Measurements from ENCODE around the gene LANCL2.

LANCL2 gene

DNA sequence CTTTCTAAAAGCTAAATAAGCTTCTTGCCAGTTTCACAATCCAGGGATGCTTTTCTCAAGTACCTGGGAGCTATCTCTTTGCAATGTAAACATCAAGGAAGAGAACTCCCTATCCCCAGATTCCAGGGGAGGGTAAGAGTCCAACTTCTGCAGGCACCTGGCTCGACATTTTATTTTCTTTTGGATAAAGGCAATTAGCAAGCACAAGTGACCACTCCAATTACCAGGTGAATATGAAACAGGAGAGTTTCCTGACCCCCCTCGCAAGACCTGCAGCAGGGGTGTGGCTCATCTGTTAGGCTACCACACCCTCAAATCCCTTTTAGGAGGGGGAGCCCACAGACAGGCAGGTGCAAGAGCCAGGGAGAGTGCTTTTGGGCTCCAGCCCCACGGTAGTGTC lies 28.6 kb upstream of the LANCL2 start:
- no peaks in the 10 kb centered on the region for H3K36me3 ChIP-seq
- no peaks in the 10 kb centered on the region for H3K4me1 ChIP-seq
- DNase-seq: no peak
- TF ChIP-seq, protein P1, sequence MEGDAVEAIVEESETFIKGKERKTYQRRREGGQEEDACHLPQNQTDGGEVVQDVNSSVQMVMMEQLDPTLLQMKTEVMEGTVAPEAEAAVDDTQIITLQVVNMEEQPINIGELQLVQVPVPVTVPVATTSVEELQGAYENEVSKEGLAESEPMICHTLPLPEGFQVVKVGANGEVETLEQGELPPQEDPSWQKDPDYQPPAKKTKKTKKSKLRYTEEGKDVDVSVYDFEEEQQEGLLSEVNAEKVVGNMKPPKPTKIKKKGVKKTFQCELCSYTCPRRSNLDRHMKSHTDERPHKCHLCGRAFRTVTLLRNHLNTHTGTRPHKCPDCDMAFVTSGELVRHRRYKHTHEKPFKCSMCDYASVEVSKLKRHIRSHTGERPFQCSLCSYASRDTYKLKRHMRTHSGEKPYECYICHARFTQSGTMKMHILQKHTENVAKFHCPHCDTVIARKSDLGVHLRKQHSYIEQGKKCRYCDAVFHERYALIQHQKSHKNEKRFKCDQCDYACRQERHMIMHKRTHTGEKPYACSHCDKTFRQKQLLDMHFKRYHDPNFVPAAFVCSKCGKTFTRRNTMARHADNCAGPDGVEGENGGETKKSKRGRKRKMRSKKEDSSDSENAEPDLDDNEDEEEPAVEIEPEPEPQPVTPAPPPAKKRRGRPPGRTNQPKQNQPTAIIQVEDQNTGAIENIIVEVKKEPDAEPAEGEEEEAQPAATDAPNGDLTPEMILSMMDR (IDR thresholded peaks at IDR 0.05; ENCODE audit: low read depth, low read length): no peak
- no peaks in the 10 kb centered on the region for H3K9me3 ChIP-seq
- H3K27me3 ChIP-seq: peaks cover 16% of the 10 kb centered on the region
- H3K4me3 ChIP-seq (ENCODE audit: low read depth, low read length): no peak overlapping the region

- H3K4me3 ChIP-seq (ENCODE audit: low read depth, low read length): no peak overlapping the region
- peaks cover 12% of the 10 kb centered on the region for H3K27me3 ChIP-seq
- no peaks in the 10 kb centered on the region for H3K36me3 ChIP-seq
- no peaks in the 10 kb centered on the region; the same call in 1 of the 2 replicates for H3K9me3 ChIP-seq
- TF ChIP-seq, protein P1 (IDR thresholded peaks at IDR 0.05; ENCODE audit: low read depth, low read length): no peak
- no peaks in the 10 kb centered on the region for H3K4me1 ChIP-seq
- no peak for DNase-seq
Measured at GRCh38 chr7:55339033-55340000, 25.8 kb upstream of the LANCL2 start.

- no peaks in the 10 kb centered on the region for H3K4me1 ChIP-seq
- no peaks in the 10 kb centered on the region; the same call in 1 of the 2 replicates for H3K9me3 ChIP-seq
- no peaks in the 10 kb centered on the region for H3K36me3 ChIP-seq
- no peak for DNase-seq
- TF ChIP-seq, protein P1 (IDR thresholded peaks at IDR 0.05; ENCODE audit: low read depth, low read length): no peak
- H3K4me3 ChIP-seq (ENCODE audit: low read depth, low read length): no peak overlapping the region
- no peaks in the 10 kb centered on the region for H3K27me3 ChIP-seq
Measured at GRCh38 chr7:55342216-55342871, 22.8 kb upstream of the LANCL2 start.

GRCh38 chr7:55343002-55343781 lies 21.9 kb upstream of the LANCL2 start:
- Histone ChIP-seq H3K36me3 (no peaks in the 10 kb centered on the region), H3K4me1 (no peaks in the 10 kb centered on the region), H3K9me3 (no peaks in the 10 kb centered on the region; the same call in 1 of the 2 replicates), H3K27me3 (no peaks in the 10 kb centered on the region), H3K4me3 (ENCODE audit: low read depth, low read length) (no peak overlapping the region)
- DNase-seq: no peak
- TF ChIP-seq, protein P1 (IDR thresholded peaks at IDR 0.05; ENCODE audit: low read depth, low read length): no peak

GRCh38 chr7:55343860-55344606 lies 21.1 kb upstream of the LANCL2 start:
- H3K4me1 ChIP-seq: no peaks in the 10 kb centered on the region
- TF ChIP-seq, protein P1 (IDR thresholded peaks at IDR 0.05; ENCODE audit: low read depth, low read length): no peak
- no peaks in the 10 kb centered on the region; the same call in 1 of the 2 replicates for H3K27me3 ChIP-seq
- no peak overlapping the region for H3K4me3 ChIP-seq (ENCODE audit: low read depth, low read length)
- no peak for DNase-seq
- H3K9me3 ChIP-seq: no peaks in the 10 kb centered on the region; the same call in 1 of the 2 replicates
- H3K36me3 ChIP-seq: no peaks in the 10 kb centered on the region
